Activated CD4-positive, alpha-beta T cell treated with anti-CD3 and anti-CD28 coated beads for 36 hours (primary cell): Measurements from ENCODE around the gene PLCE1. TPM values are rescaled to one million over a fixed set of nuclear protein-coding genes. Genes with fewer than 3 reads are reported as not detected.

Experiments used
- ATAC-seq: fragments of 200-7000 bp; cut with Tn5 transposase; one replicate; pipeline ENCODE4 v1.10.0; 2021; ENCODE audit warnings: mild to moderate bottlenecking, moderate library complexity
- CTCF ChIA-PET: fragments of 350-600 bp; sonication (Branson Sonifier 250); formaldehyde crosslinking; loops from one replicate; lab custom pipeline; 2021; ENCODE audit warnings: antibody characterized with exemption; lab: Charles Lee
- POLR2A ChIA-PET: fragments of 350-600 bp; sonication (Branson Sonifier 250); formaldehyde crosslinking; loops from one replicate; lab custom pipeline; 2021; ENCODE audit warnings: antibody characterized with exemption, inconsistent platforms; lab: Charles Lee
- DNase-seq: peaks from one replicate; pipeline ENCODE4 v3.0.0-alpha.2; 2020
- H3K27ac Mint-ChIP-seq: one replicate; pipeline ENCODE4 v1.8.0; 2021; ENCODE audit warnings: mixed read lengths
- H3K27me3 Mint-ChIP-seq: one replicate; pipeline ENCODE4 v1.8.0; 2021; ENCODE audit warnings: mixed read lengths
- H3K36me3 Mint-ChIP-seq: one replicate; pipeline ENCODE4 v1.8.0; 2021; ENCODE audit warnings: low read depth, mixed read lengths
- H3K4me1 Mint-ChIP-seq: one replicate; pipeline ENCODE4 v1.8.0; 2021; ENCODE audit warnings: mixed read lengths
- H3K4me3 Mint-ChIP-seq: one replicate; pipeline ENCODE4 v1.8.0; 2021; ENCODE audit warnings: mild to moderate bottlenecking, moderate library complexity, mixed read lengths
- H3K9me3 Mint-ChIP-seq: one replicate; pipeline ENCODE4 v1.8.0; 2021; ENCODE audit warnings: low read depth, mixed read lengths
- intact Hi-C, 2 experiments: fragments of 100-400 bp; cut with DNase I in 1 of 2; cut with micrococcal nuclease in 1 of 2; formaldehyde crosslinking; loops; one replicate each; pipeline versions ENCODE4 v1.14.2 to v1.15.1; 2022 to 2024; cut with DNase I, micrococcal nuclease
- total RNA-seq, 2 experiments: library from RNA; stranded (reverse); gene quantifications; one replicate each; pipeline ENCODE4 v1.2.3, GENCODE V29; 2021

PLCE1 gene
- total RNA-seq, 2 experiments from 2014 or later = 0.02 to 0.04 TPM

- POLR2A ChIA-PET = no interaction called here
- CTCF ChIA-PET = no interaction called here
- no peaks in the 10 kb centered on the region for H3K4me1 Mint-ChIP-seq
- H3K9me3 Mint-ChIP-seq = no peaks in the 10 kb centered on the region
- H3K36me3 Mint-ChIP-seq = no peaks in the 10 kb centered on the region
- peaks cover 19% of the 10 kb centered on the region for H3K27me3 Mint-ChIP-seq
- intact Hi-C loops = no loop called here
- no peak for ATAC-seq
- no peak for DNase-seq
- H3K27ac Mint-ChIP-seq = no peak overlapping the region
- no peak overlapping the region for H3K4me3 Mint-ChIP-seq
Observed at GRCh38 chr10:94008526-94008925, 14.8 kb downstream of the PLCE1 start.

- DNase-seq (no peak), ATAC-seq (no peak)
- Mint-ChIP-seq H3K9me3 (no peaks in the 10 kb centered on the region), H3K36me3 (no peaks in the 10 kb centered on the region), H3K4me3 (no peak overlapping the region), H3K27ac (no peak overlapping the region), H3K27me3 (peaks cover 18% of the 10 kb centered on the region), H3K4me1 (no peaks in the 10 kb centered on the region)
- intact Hi-C loops = no loop called here
- CTCF ChIA-PET = no interaction called here
- POLR2A ChIA-PET = no interaction called here
Observed at GRCh38 chr10:94010116-94010515, 16.4 kb downstream of the PLCE1 start.

- DNase-seq (no peak), ATAC-seq (no peak)
- no peaks in the 10 kb centered on the region for H3K4me1 Mint-ChIP-seq
- H3K27me3 Mint-ChIP-seq = peaks cover 14% of the 10 kb centered on the region
- intact Hi-C loops = no loop called here
- no peaks in the 10 kb centered on the region for H3K9me3 Mint-ChIP-seq
- ChIA-PET CTCF (no interaction called here), POLR2A (no interaction called here)
- no peaks in the 10 kb centered on the region for H3K36me3 Mint-ChIP-seq
- no peak overlapping the region for H3K4me3 Mint-ChIP-seq
- no peak overlapping the region for H3K27ac Mint-ChIP-seq
Observed at GRCh38 chr10:94010886-94011285, 17.2 kb downstream of the PLCE1 start.

GRCh38 chr10:94011296-94011695 is 17.6 kb downstream of the PLCE1 start:
- intact Hi-C loops = no loop called here
- H3K27ac Mint-ChIP-seq = no peak overlapping the region
- peaks cover 12% of the 10 kb centered on the region for H3K27me3 Mint-ChIP-seq
- H3K36me3 Mint-ChIP-seq = no peaks in the 10 kb centered on the region
- no peaks in the 10 kb centered on the region for H3K4me1 Mint-ChIP-seq
- ChIA-PET POLR2A (no interaction called here), CTCF (no interaction called here)
- ATAC-seq (no peak), DNase-seq (no peak)
- H3K9me3 Mint-ChIP-seq = no peaks in the 10 kb centered on the region
- no peak overlapping the region for H3K4me3 Mint-ChIP-seq

- Mint-ChIP-seq H3K36me3 (no peaks in the 10 kb centered on the region), H3K27me3 (peaks cover 9% of the 10 kb centered on the region), H3K4me3 (no peak overlapping the region), H3K27ac (no peak overlapping the region), H3K9me3 (no peaks in the 10 kb centered on the region), H3K4me1 (no peaks in the 10 kb centered on the region)
- ChIA-PET CTCF (no interaction called here), POLR2A (no interaction called here)
- intact Hi-C loops = no loop called here
- ATAC-seq (no peak), DNase-seq (no peak)
Observed at GRCh38 chr10:94012834-94013233, 19.1 kb downstream of the PLCE1 start.

GRCh38 chr10:94013331-94013760 is 19.6 kb downstream of the PLCE1 start:
- Mint-ChIP-seq H3K27ac (no peak overlapping the region), H3K27me3 (peaks cover 9% of the 10 kb centered on the region), H3K4me1 (no peaks in the 10 kb centered on the region), H3K4me3 (no peak overlapping the region), H3K36me3 (no peaks in the 10 kb centered on the region), H3K9me3 (no peaks in the 10 kb centered on the region)
- DNase-seq (no peak), ATAC-seq (no peak)
- ChIA-PET CTCF (no interaction called here), POLR2A (no interaction called here)
- intact Hi-C loops = no loop called here

GRCh38 chr10:94014304-94014703 is 20.6 kb downstream of the PLCE1 start:
- intact Hi-C loops = no loop called here
- H3K9me3 Mint-ChIP-seq = no peaks in the 10 kb centered on the region
- no peak overlapping the region for H3K27ac Mint-ChIP-seq
- ChIA-PET POLR2A (no interaction called here), CTCF (interaction anchor here (0.6 kb wide), 1 partner anchor 67 kb away, joined by 3 read pairs; no protein-coding TSS in a partner anchor)
- no peak for DNase-seq
- H3K4me3 Mint-ChIP-seq = no peak overlapping the region
- no peaks in the 10 kb centered on the region for H3K36me3 Mint-ChIP-seq
- no peaks in the 10 kb centered on the region for H3K4me1 Mint-ChIP-seq
- no peak for ATAC-seq
- peaks cover 9% of the 10 kb centered on the region for H3K27me3 Mint-ChIP-seq

GRCh38 chr10:94016727-94017714 is 23.3 kb downstream of the PLCE1 start:
- Mint-ChIP-seq H3K9me3 (no peaks in the 10 kb centered on the region), H3K4me3 (no peak overlapping the region), H3K27me3 (peaks cover 9% of the 10 kb centered on the region)

GRCh38 chr10:94018107-94018506 is 24.4 kb downstream of the PLCE1 start:
- ATAC-seq (no peak), DNase-seq (no peak)
- POLR2A ChIA-PET = no interaction called here
- Mint-ChIP-seq H3K4me1 (no peaks in the 10 kb centered on the region), H3K4me3 (no peak overlapping the region), H3K36me3 (no peaks in the 10 kb centered on the region), H3K27me3 (peaks cover 9% of the 10 kb centered on the region), H3K9me3 (no peaks in the 10 kb centered on the region), H3K27ac (no peak overlapping the region)
- CTCF ChIA-PET = interaction anchor here (0.6 to 0.8 kb wide), 2 partner anchors 18 to 155 kb away, joined by 3 read pairs; no protein-coding TSS in a partner anchor
- intact Hi-C loops = no loop called here

More at GRCh38 chr10:94016727-94017714, 23.3 kb downstream of the PLCE1 start:
- intact Hi-C loops = no loop called here
- ChIA-PET CTCF (no interaction called here), POLR2A (no interaction called here)
- H3K27ac Mint-ChIP-seq = no peak overlapping the region
- DNase-seq = no peak
- no peaks in the 10 kb centered on the region for H3K36me3 Mint-ChIP-seq
- no peaks in the 10 kb centered on the region for H3K4me1 Mint-ChIP-seq
- no peak for ATAC-seq

- DNase-seq (no peak), ATAC-seq (no peak)
- Mint-ChIP-seq H3K4me1 (no peaks in the 10 kb centered on the region), H3K27ac (no peak overlapping the region), H3K9me3 (peaks cover 12% of the 10 kb centered on the region), H3K4me3 (no peak overlapping the region), H3K36me3 (no peaks in the 10 kb centered on the region), H3K27me3 (peaks cover 10% of the 10 kb centered on the region)
- intact Hi-C loops = no loop called here
- CTCF ChIA-PET = interaction anchor here (0.8 kb wide), 1 partner anchor 271 kb away, joined by 3 read pairs; no protein-coding TSS in a partner anchor
- POLR2A ChIA-PET = no interaction called here
Observed at GRCh38 chr10:94023906-94024305, 30.2 kb downstream of the PLCE1 start.

- ChIA-PET POLR2A (no interaction called here), CTCF (no interaction called here)
- Mint-ChIP-seq H3K27ac (no peak overlapping the region), H3K9me3 (peaks cover 15% of the 10 kb centered on the region), H3K4me3 (no peak overlapping the region), H3K36me3 (no peaks in the 10 kb centered on the region), H3K27me3 (peaks cover 10% of the 10 kb centered on the region), H3K4me1 (no peaks in the 10 kb centered on the region)
- intact Hi-C loops = no loop called here
- ATAC-seq (no peak), DNase-seq (no peak)
Observed at GRCh38 chr10:94024407-94024806, 30.7 kb downstream of the PLCE1 start.

GRCh38 chr10:94025806-94026205 is 32.1 kb downstream of the PLCE1 start:
- POLR2A ChIA-PET = no interaction called here
- H3K4me1 Mint-ChIP-seq = no peaks in the 10 kb centered on the region

More at GRCh38 chr10:94025806-94026205, 32.1 kb downstream of the PLCE1 start:
- H3K9me3 Mint-ChIP-seq = peaks cover 22% of the 10 kb centered on the region
- no peaks in the 10 kb centered on the region for H3K36me3 Mint-ChIP-seq
- CTCF ChIA-PET = no interaction called here
- H3K27ac Mint-ChIP-seq = no peak overlapping the region
- DNase-seq = no peak
- intact Hi-C loops = no loop called here
- ATAC-seq = no peak
- no peak overlapping the region for H3K4me3 Mint-ChIP-seq
- peaks cover 10% of the 10 kb centered on the region for H3K27me3 Mint-ChIP-seq
